Prostate gland (tissue), 2 donors: Measurements from ENCODE around the gene ARMC9.

Source experiments
- POLR2A ChIP-seq: fragments of 450-650 bp; IDR thresholded peaks from one replicate; pipeline ENCODE4 v1.6.1; 2016; ENCODE audit warnings: antibody characterized with exemption, mild to moderate bottlenecking
- POLR2AphosphoS5 ChIP-seq: sonication (generic); formaldehyde crosslinking; IDR thresholded peaks from one replicate; pipeline ENCODE4 v1.6.1; 2017; ENCODE audit warnings: antibody characterized with exemption
- TF ChIP-seq, protein P1 (sequence below), 4 experiments: fragments of 200-600 bp in 2 of 4; fragments of 450-650 bp in 2 of 4; sonication (generic) in 2 of 4; IDR thresholded peaks; 1 replicate in 3 of 4; 2 replicates in 1 of 4; pipeline ENCODE4 v1.5.1; 2016 to 2019; ENCODE audit warnings: antibody characterized with exemption in 4 of 4, mild to moderate bottlenecking in 2 of 4, moderate library complexity in 2 of 4

- TF ChIP-seq, protein P1, sequence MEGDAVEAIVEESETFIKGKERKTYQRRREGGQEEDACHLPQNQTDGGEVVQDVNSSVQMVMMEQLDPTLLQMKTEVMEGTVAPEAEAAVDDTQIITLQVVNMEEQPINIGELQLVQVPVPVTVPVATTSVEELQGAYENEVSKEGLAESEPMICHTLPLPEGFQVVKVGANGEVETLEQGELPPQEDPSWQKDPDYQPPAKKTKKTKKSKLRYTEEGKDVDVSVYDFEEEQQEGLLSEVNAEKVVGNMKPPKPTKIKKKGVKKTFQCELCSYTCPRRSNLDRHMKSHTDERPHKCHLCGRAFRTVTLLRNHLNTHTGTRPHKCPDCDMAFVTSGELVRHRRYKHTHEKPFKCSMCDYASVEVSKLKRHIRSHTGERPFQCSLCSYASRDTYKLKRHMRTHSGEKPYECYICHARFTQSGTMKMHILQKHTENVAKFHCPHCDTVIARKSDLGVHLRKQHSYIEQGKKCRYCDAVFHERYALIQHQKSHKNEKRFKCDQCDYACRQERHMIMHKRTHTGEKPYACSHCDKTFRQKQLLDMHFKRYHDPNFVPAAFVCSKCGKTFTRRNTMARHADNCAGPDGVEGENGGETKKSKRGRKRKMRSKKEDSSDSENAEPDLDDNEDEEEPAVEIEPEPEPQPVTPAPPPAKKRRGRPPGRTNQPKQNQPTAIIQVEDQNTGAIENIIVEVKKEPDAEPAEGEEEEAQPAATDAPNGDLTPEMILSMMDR (IDR thresholded peaks at IDR 0.05) = no peak
- TF ChIP-seq POLR2A (no peak), POLR2AphosphoS5 (no peak)
These were observed 214.2 kb downstream of the ARMC9 start for GRCh38 chr2:231412618-231412963.
